SK-N-SH (cell line): ENCODE results near the gene MARF1. TPM values are rescaled to one million over a fixed set of nuclear protein-coding genes. Genes with fewer than 3 reads are reported as not detected.

ENCODE experiments used
- CTCF ChIA-PET: fragments of 300-600, 350-600 bp; formaldehyde crosslinking; extraction: SDS; loops from one replicate; lab custom pipeline; 2021; lab: Yijun Ruan, JAX
- POLR2A ChIA-PET: fragments of 350-600 bp; sonication (Branson Sonifier 250); formaldehyde crosslinking; extraction: SDS; loops from one replicate; lab custom pipeline; 2020; ENCODE audit warnings: antibody characterized with exemption, inconsistent platforms; lab: Yijun Ruan, JAX
- DNase-seq: peaks from one replicate; pipeline ENCODE4 v3.0.0; 2012
- H2AFZ ChIP-seq: fragments of 200-600 bp; sonication (generic); 2 replicates; pipeline ENCODE4 v1.8.1; 2016; ENCODE audit warnings: antibody characterized with exemption, mild to moderate bottlenecking, low read depth
- H3F3A ChIP-seq: fragments of 200-600 bp; sonication (generic); replicated peaks from 2 replicates; pipeline ENCODE3; 2016; ENCODE audit warnings: antibody characterized with exemption, mild to moderate bottlenecking; ENCODE audit not compliant: insufficient read depth
- H3K27ac ChIP-seq, 2 experiments: fragments of 200-500 bp in 1 of 2; fragments of 200-600 bp in 1 of 2; sonication (Bioruptor generic) in 1 of 2; sonication (generic), shearing (Covaris generic) in 1 of 2; 2 replicates each; pipeline versions ENCODE4 v1.5.1 to v1.6.1; 2014 to 2016; ENCODE audit warnings: low read depth in 2 of 2, inconsistent platforms in 1 of 2, low read length in 1 of 2, mild to moderate bottlenecking in 1 of 2, mixed read lengths in 1 of 2
- H3K27me3 ChIP-seq: fragments of 200-600 bp; sonication (generic), shearing (Covaris generic); 2 replicates; pipeline ENCODE4 v1.6.1; 2016; ENCODE audit warnings: mixed run types; ENCODE audit not compliant: insufficient read depth
- H3K36me3 ChIP-seq, 2 experiments: fragments of 200-500 bp in 1 of 2; fragments of 200-600 bp in 1 of 2; sonication (Bioruptor generic) in 1 of 2; sonication (generic) in 1 of 2; replicated peaks in 1 of 2; 2 replicates each; pipeline versions ENCODE3 to v1.5.1; 2014 to 2016; ENCODE audit warnings: low read length in 1 of 2, mild to moderate bottlenecking in 1 of 2; ENCODE audit not compliant: insufficient read depth in 2 of 2, control insufficient read depth in 1 of 2
- H3K4me1 ChIP-seq, 2 experiments: fragments of 200-500 bp in 1 of 2; fragments of 200-600 bp in 1 of 2; sonication (Bioruptor generic) in 1 of 2; sonication (generic), shearing (Covaris generic) in 1 of 2; 2 replicates each; pipeline versions ENCODE4 v1.5.1 to v1.6.1; 2014 to 2016; ENCODE audit warnings: low read depth in 1 of 2, low read length in 1 of 2, mixed run types in 1 of 2; ENCODE audit not compliant: insufficient read depth in 2 of 2, control insufficient read depth in 1 of 2
- H3K4me2 ChIP-seq: fragments of 200-600 bp; sonication (generic), shearing (Covaris generic); 2 replicates; pipeline ENCODE4 v1.6.1; 2017; ENCODE audit warnings: mixed run types
- H3K4me3 ChIP-seq, 2 experiments: fragments of 200-500 bp in 1 of 2; fragments of 200-600 bp in 1 of 2; sonication (Bioruptor generic) in 1 of 2; sonication (generic), shearing (Covaris generic) in 1 of 2; 2 replicates each; pipeline versions ENCODE4 v1.5.1 to v1.8.1; 2014 to 2016; ENCODE audit warnings: low read depth in 2 of 2, inconsistent platforms in 1 of 2, low read length in 1 of 2, mild to moderate bottlenecking in 1 of 2, mixed read lengths in 1 of 2, moderate library complexity in 1 of 2
- H3K79me2 ChIP-seq: fragments of 200-600 bp; sonication (generic); 2 replicates; pipeline ENCODE4 v1.8.1; 2017; ENCODE audit warnings: mild to moderate bottlenecking; ENCODE audit not compliant: insufficient read depth
- H3K9ac ChIP-seq: fragments of 200-600 bp; sonication (generic); 2 replicates; pipeline ENCODE4 v1.6.1; 2017; ENCODE audit warnings: mixed run types
- H3K9me2 ChIP-seq: fragments of 200-600 bp; sonication (generic); 2 replicates; pipeline ENCODE4 v1.6.1; 2017; ENCODE audit warnings: mixed run types
- H3K9me3 ChIP-seq: fragments of 200-600 bp; sonication (generic); 2 replicates; pipeline ENCODE4 v1.6.1; 2017; ENCODE audit warnings: mixed run types, mild to moderate bottlenecking, moderate library complexity
- H4K20me1 ChIP-seq: fragments of 200-600 bp; sonication (generic); 2 replicates; pipeline ENCODE4 v1.6.1; 2017; ENCODE audit warnings: mild to moderate bottlenecking, mixed run types; ENCODE audit not compliant: insufficient read depth
- CHD2 ChIP-seq: fragments of 150-350 bp; IDR thresholded peaks from 2 replicates; pipeline ENCODE4 v1.6.1; 2018; ENCODE audit warnings: low read length; ENCODE audit not compliant: partially characterized antibody
- ELF1 ChIP-seq: IDR thresholded peaks from 2 replicates; pipeline ENCODE4 v1.4.0; 2012
- FOSL2 ChIP-seq: IDR thresholded peaks from 2 replicates; pipeline ENCODE4 v1.4.0; 2012; ENCODE audit warnings: low read depth, mild to moderate bottlenecking, moderate library complexity, borderline replicate concordance
- FOXJ3 ChIP-seq: sonication (generic); formaldehyde crosslinking; IDR thresholded peaks from 2 replicates; pipeline ENCODE4 v1.5.1; 2020; ENCODE audit warnings: mild to moderate bottlenecking, missing genetic modification reagents
- FOXM1 ChIP-seq: IDR thresholded peaks from 2 replicates; pipeline ENCODE4 v1.4.0; 2012; ENCODE audit warnings: low read depth, mild to moderate bottlenecking
- GABPA ChIP-seq: IDR thresholded peaks from 2 replicates; pipeline ENCODE4 v1.4.0; 2012; ENCODE audit warnings: low read depth, mild to moderate bottlenecking
- GATA2 ChIP-seq: sonication (generic); formaldehyde crosslinking; IDR thresholded peaks from 2 replicates; pipeline ENCODE4 v1.5.0; 2020; ENCODE audit warnings: mild to moderate bottlenecking, missing genetic modification reagents
- IRF3 ChIP-seq: fragments of 150-350 bp; IDR thresholded peaks from 2 replicates; pipeline ENCODE4 v1.6.1; 2016; ENCODE audit warnings: mild to moderate bottlenecking, low read depth, low read length
- NFIC ChIP-seq: IDR thresholded peaks from 2 replicates; pipeline ENCODE4 v1.4.0; 2012; ENCODE audit warnings: borderline replicate concordance
- PBX3 ChIP-seq: IDR thresholded peaks from 2 replicates; pipeline ENCODE4; 2012
- RAD21 ChIP-seq: IDR thresholded peaks from 2 replicates; pipeline ENCODE4 v1.6.1; 2012; ENCODE audit warnings: mild to moderate bottlenecking, low read length
- RCOR1 ChIP-seq: fragments of 150-350 bp; IDR thresholded peaks from 2 replicates; pipeline ENCODE4 v1.6.1; 2017; ENCODE audit warnings: antibody characterized with exemption, low read length
- RFX5 ChIP-seq: IDR thresholded peaks from 2 replicates; pipeline ENCODE4 v1.6.1; 2012; ENCODE audit warnings: mild to moderate bottlenecking, improper control_type of control experiment, low read length
- SIN3A ChIP-seq: IDR thresholded peaks from 2 replicates; pipeline ENCODE4 v1.6.1; 2012; ENCODE audit warnings: low read depth, mild to moderate bottlenecking, low read length, moderate library complexity, borderline replicate concordance
- SMC3 ChIP-seq: IDR thresholded peaks from 2 replicates; pipeline ENCODE4 v1.6.1; 2012; ENCODE audit warnings: low read depth, low read length, improper control_type of control experiment
- TAF1 ChIP-seq: IDR thresholded peaks from 2 replicates; pipeline ENCODE4 v1.6.1; 2012; ENCODE audit warnings: low read depth, mild to moderate bottlenecking, low read length, moderate library complexity, borderline replicate concordance
- USF1 ChIP-seq: IDR thresholded peaks from 2 replicates; pipeline ENCODE4 v1.4.0; 2012; ENCODE audit warnings: low read depth, borderline replicate concordance
- USF2 ChIP-seq: fragments of 150-350 bp; IDR thresholded peaks from 2 replicates; pipeline ENCODE4 v1.6.1; 2017; ENCODE audit warnings: antibody characterized with exemption, low read length, low read depth, borderline replicate concordance
- whole genome bisulfite sequencing: methylation state at CpG from one replicate; pipeline ENCODE4 v1.1.6; 2017; ENCODE audit warnings: low lambda C conversion rate; 5-methylcytosine and 5-hydroxymethylcytosine counted together
- polyA plus RNA-seq, 3 experiments: library from polyadenylated mRNA; depleted of rRNA; stranded (reverse); fragments of >200 nt; gene quantifications; 2 replicates each; pipeline ENCODE4 v1.2.3, GENCODE V29; 2012

MARF1 gene
- polyA plus RNA-seq, 1 of the 3 experiments (the other 2 are of a cell fraction): 10.3 TPM

- Histone ChIP-seq H3K4me2 (no peak overlapping the region), H3K27ac (peak overlapping the region in 1 of 2 experiments; percentile 56; a peak in 2 of 4 replicates), H4K20me1 (no peaks in the 10 kb centered on the region), H3K36me3 (peaks cover 11 to 56% of the 10 kb centered on the region in 2 experiments), H3K4me3 (no peak overlapping the region), H3K9me2 (no peaks in the 10 kb centered on the region), H3K9me3 (no peaks in the 10 kb centered on the region), H2AFZ (no peak overlapping the region), H3K27me3 (no peaks in the 10 kb centered on the region), H3K79me2 (0 out of 2 replicates have a peak, but pooled peaks cover 5% of the 10 kb centered on the region), H3F3A (peaks cover 7% of the 10 kb centered on the region), H3K4me1 (peaks cover 0 to 4% of the 10 kb centered on the region in 2 experiments; a peak in 1 of 4 replicates), H3K9ac (no peak overlapping the region)
- ChIA-PET CTCF (interaction anchor here (1.0 to 1.3 kb wide), 2 partner anchors 9 to 24 kb away, joined by 3 to 4 read pairs; no protein-coding TSS in a partner anchor), POLR2A (no interaction called here)
- TF ChIP-seq USF1 (no peak), SMC3 (no peak), FOXJ3 (CRISPR knock-in tag) (no peak), GABPA (no peak), RCOR1 (no peak), GATA2 (CRISPR knock-in tag) (no peak), FOSL2 (no peak), ELF1 (no peak), USF2 (no peak), IRF3 (no peak), RFX5 (no peak), PBX3 (no peak), NFIC (no peak), TAF1 (no peak), SIN3A (no peak), FOXM1 (no peak), RAD21 (no peak), CHD2 (no peak)
- 84% methylated on average over 3 of the region's 3 CpGs for WGBS
- no peak for DNase-seq
Observed at GRCh38 chr16:15690296-15690695, 47.3 kb upstream of the MARF1 start.
